ENCODE data around the gene PRKCI.

- TF ChIP-seq, protein P1, sequence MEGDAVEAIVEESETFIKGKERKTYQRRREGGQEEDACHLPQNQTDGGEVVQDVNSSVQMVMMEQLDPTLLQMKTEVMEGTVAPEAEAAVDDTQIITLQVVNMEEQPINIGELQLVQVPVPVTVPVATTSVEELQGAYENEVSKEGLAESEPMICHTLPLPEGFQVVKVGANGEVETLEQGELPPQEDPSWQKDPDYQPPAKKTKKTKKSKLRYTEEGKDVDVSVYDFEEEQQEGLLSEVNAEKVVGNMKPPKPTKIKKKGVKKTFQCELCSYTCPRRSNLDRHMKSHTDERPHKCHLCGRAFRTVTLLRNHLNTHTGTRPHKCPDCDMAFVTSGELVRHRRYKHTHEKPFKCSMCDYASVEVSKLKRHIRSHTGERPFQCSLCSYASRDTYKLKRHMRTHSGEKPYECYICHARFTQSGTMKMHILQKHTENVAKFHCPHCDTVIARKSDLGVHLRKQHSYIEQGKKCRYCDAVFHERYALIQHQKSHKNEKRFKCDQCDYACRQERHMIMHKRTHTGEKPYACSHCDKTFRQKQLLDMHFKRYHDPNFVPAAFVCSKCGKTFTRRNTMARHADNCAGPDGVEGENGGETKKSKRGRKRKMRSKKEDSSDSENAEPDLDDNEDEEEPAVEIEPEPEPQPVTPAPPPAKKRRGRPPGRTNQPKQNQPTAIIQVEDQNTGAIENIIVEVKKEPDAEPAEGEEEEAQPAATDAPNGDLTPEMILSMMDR (IDR thresholded peaks at IDR 0.05 in 8 of 11, conservative IDR thresholded peaks at IDR 0.05 in 3 of 11), result no peak
- TF ChIP-seq POLR2A (IDR thresholded peaks at IDR 0.05) (no peak), POLR2AphosphoS5 (IDR thresholded peaks at IDR 0.05) (no peak)
These were observed 21.2 kb upstream of the PRKCI start for GRCh38 chr3:170200987-170201386.

All from spleen (tissue), 7 donors.